Effector CD8-positive, alpha-beta T cell (primary cell): ENCODE results near the gene PGP.

Experiments
- DNase-seq: peaks from one replicate; lab custom pipeline; 2025; lab: John Stamatoyannopoulos, UW

Gene PGP

DNA sequence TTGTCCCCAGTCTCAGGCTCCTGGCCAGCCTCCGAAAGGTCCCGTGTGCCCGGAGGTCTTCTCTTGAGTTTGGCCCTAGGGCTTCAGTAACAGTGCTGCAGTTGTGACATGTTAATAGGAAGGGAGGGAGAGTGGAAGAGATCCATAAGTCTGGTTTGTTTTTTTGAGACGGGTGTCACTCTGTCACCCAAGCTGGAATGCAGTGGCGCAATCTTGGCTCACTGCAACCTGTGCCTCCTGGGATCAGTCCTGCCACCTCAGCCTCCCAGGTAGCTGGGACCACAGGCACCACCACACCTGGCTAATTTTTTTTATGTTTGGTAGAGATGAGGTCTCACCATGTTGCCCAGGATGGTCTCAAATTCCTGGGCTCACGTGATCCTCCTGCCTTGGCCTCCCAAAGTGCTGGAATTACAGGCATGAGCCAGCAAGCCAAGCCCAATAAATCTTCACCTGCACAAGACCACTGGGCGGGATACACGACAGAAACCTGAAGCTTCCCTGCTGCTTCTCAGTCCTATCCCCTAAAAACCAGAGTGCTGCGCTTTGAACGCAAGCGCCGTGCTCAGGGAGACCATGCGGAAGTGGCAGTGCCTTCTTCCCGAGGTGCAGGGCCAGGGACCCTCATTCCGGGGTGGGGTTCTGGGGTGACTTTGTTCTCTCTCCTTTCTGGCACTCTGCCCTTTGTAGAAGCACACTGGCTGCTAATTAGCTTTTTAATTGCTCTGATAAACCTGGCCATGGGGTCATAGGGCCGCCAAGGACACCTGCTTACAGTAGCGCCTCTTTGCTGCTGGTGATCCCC lies 48.2 kb downstream of the PGP start:
- DNase-seq = no peak

DNA sequence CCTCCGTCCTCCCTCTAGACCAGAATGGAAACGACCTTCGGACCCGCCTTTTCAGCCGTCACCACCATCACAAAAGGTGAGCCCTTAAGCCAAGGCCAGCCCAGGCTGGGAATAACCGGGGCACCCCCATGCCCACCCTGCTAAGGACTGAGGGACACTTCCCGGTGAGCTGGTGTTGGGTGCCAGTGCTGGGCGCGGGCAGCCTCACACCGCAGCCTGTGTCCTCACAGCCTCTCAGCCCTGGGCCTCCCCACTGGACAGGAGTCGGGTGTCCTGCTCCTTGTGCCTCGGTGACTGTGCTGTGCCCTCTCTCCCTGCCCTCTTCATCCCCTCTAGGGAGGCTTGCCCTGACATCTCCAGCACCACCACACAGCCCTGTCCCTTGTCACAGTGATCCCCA lies 48.8 kb downstream of the PGP start:
- no peak for DNase-seq

DNA sequence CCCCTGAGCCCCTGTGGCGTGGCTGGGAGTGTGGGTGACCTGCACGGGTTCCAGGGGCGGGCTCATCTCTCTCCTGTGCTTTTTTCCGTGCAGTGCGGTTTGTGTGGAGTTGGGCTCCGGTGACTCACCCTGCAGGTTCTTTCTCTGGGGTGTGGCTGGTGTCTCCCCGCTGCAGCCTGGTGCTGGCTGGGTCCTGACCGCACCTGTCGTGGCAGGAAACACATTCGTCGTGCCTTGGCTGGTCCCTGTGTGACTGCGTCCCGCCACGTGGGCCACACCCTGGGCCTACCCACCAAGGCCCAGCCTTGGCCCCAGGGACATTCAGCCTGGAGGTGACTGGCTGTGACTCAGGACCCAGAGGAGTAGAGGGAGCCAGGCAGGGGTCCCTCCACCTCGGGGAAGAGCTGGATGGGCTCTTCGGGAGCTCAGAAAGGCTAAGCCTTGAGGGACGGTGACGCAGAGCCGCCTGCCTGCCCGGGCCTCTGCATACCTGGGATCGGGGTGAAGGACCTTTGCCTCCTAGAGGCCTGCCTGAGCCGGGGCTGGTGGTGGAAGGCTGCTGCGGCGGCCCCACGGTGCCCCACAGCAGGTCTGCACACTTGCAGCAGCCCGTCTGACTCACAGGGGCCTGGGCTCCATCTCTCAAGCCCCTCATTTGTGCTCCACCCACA lies 51.3 kb downstream of the PGP start:
- DNase-seq = no peak

DNA sequence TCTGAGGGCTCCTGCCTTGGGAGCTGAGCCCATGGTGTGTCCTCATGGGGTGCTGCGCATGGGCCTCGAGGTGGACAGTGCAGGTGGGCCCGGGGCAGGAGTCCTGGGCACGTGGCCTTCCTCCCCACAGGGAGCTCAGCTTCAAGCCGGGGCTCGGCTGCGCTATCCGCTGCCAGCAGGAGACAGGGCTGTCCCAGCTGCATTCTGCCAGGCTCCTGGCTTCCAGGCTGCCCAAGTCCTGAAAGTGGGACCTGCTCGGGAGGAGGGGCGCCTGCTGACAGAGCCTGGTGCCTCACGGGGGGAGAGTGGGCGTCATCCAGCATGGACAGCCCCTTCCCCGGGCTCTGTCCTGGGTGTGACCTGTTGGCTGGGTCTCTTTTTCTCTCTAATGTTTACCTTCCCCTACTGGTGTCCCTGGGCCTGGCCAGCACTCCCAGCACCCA lies 51.9 kb downstream of the PGP start:
- DNase-seq = no peak

DNA sequence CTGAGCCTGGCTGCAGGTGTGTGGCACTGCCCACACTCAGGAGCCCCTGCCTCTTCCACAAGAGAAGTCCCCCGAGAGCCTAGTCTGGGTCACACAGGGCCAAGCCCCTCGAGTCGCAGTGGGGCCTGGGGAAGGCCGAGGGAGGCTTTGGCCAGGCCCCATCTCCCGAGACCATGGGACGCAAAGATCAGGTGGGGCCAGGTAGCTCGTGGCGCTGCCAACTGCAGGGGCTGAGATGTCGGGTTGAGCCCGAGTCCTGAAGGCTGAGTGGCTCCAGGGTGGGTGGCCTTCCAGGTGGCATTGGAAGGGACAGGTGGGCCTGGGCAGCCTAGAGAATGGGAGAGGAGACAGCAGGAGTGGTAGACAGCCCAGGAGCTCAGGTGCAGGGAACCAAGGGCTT lies 52.7 kb downstream of the PGP start:
- DNase-seq = no peak
